T-helper 2 cell treated with Interferon-gamma antibody and Interleukin-4, amounts not matched to agents 5 μg/mL and 100 μg/mL, for 36 hours (primary cell): ENCODE measurements around the gene CCDC15.
A peak's percentile ranks its signal among the peaks of the same experiment; 100 is the strongest.

Experiments
- DNase-seq: peaks from one replicate; pipeline ENCODE4 v3.0.0; 2021; ENCODE audit warnings: low spot score
- H3K27ac Mint-ChIP-seq: one replicate; pipeline ENCODE4 v1.8.0; 2021; ENCODE audit warnings: mild to moderate bottlenecking, mixed read lengths
- H3K27me3 Mint-ChIP-seq: one replicate; pipeline ENCODE4 v1.8.0; 2021; ENCODE audit warnings: low read depth, mixed read lengths
- H3K36me3 Mint-ChIP-seq: one replicate; pipeline ENCODE4 v1.8.0; 2021; ENCODE audit warnings: low read depth, mixed read lengths
- H3K4me1 Mint-ChIP-seq: one replicate; pipeline ENCODE4 v1.8.0; 2021; ENCODE audit warnings: low read depth, mixed read lengths
- H3K4me3 Mint-ChIP-seq: one replicate; pipeline ENCODE4 v1.8.0; 2022; ENCODE audit warnings: mild to moderate bottlenecking, moderate library complexity, mixed read lengths
- H3K9me3 Mint-ChIP-seq: one replicate; pipeline ENCODE4 v1.8.0; 2021; ENCODE audit warnings: mixed read lengths

CCDC15 gene, protein sequence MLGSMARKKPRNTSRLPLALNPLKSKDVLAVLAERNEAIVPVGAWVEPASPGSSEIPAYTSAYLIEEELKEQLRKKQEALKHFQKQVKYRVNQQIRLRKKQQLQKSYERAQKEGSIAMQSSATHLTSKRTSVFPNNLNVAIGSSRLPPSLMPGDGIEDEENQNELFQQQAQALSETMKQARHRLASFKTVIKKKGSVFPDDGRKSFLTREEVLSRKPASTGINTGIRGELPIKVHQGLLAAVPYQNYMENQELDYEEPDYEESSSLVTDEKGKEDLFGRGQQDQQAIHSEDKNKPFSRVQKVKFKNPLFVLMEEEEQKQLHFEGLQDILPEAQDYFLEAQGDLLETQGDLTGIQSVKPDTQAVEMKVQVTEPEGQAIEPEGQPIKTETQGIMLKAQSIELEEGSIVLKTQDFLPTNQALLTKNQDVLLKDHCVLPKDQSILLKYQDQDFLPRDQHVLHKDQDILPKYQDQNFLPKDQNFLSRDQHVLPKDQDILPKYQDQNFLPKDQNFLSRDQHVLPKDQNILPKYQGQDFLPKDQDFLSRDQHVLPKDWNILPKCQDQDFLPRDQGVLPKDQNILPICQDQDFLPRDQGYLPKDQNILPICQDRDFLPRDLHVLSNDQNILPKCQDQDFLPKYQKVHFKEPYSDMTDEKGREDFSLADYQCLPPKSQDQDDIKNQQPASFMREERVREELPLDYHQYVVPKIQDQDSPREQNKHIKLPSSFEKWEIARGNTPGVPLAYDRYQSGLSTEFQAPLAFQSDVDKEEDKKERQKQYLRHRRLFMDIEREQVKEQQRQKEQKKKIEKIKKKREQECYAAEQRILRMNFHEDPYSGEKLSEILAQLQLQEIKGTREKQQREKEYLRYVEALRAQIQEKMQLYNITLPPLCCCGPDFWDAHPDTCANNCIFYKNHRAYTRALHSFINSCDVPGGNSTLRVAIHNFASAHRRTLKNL

GRCh38 chr11:124953753-124954589 lies at the start of gene CCDC15:
TSS of gene CCDC15 (plus strand) at chr11:124954202. CDS start at chr11:124954733, 531 bp downstream.
- Mint-ChIP-seq H3K36me3 (peaks cover 17% of the 10 kb centered on the region), H3K4me3 (no peak within 1 kb of the TSS), H3K4me1 (peaks cover 16% of the 10 kb centered on the region), H3K27ac (no peak within 1 kb of the TSS), H3K9me3 (peaks cover 4% of the 10 kb centered on the region), H3K27me3 (no peaks in the 10 kb centered on the region)
- DNase-seq = peak; percentile 95

DNA sequence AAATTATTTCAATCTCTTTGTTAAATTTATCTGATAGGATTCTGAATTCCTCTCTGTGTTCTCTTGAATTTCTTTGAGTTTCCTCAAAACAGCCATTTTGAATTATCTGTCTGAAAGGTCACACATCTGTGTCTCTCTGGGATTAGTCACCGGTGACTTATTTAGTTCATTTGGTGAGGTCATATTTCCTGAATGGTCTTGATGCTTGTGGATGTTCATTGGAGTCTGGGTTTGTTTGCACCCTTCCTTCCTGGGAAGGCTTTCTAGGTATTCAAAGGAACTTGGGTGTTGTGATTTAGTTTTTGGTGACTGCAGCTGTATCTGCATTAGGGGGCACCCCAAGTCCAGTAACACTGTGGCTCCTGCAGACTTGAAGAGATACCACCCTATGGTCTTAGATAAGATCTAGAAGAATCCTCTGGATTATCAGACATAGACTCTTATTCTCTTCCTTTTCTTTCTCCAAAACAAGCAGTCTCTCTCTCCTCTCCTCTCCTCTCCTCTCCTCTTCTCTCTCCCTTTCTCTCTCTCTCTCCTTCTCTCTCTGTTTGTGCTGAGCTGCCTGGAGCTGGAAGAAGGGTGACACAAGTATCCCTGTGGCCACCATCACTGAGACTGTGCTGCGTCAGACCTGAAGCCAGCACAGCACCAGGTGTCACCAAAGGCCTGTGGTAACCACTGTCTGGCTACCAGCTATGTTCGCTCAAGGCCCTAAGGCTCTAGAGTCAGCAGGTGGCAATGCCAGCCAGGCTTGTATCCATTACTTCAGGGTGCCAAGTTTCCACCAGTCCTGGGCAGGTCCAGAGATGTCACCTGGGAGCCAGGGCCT lies 38.2 kb upstream of the CCDC15 start:
- Mint-ChIP-seq H3K4me1 (no peaks in the 10 kb centered on the region), H3K36me3 (no peaks in the 10 kb centered on the region), H3K4me3 (no peak overlapping the region), H3K27me3 (peaks cover 7% of the 10 kb centered on the region), H3K9me3 (peaks cover 17% of the 10 kb centered on the region), H3K27ac (no peak overlapping the region)
- no peak for DNase-seq

GRCh38 chr11:124916370-124916710 lies 37.7 kb upstream of the CCDC15 start:
- Mint-ChIP-seq H3K36me3 (no peaks in the 10 kb centered on the region), H3K4me3 (no peak overlapping the region), H3K27me3 (peaks cover 7% of the 10 kb centered on the region), H3K9me3 (peaks cover 17% of the 10 kb centered on the region), H3K4me1 (no peaks in the 10 kb centered on the region), H3K27ac (no peak overlapping the region)
- no peak for DNase-seq

DNA sequence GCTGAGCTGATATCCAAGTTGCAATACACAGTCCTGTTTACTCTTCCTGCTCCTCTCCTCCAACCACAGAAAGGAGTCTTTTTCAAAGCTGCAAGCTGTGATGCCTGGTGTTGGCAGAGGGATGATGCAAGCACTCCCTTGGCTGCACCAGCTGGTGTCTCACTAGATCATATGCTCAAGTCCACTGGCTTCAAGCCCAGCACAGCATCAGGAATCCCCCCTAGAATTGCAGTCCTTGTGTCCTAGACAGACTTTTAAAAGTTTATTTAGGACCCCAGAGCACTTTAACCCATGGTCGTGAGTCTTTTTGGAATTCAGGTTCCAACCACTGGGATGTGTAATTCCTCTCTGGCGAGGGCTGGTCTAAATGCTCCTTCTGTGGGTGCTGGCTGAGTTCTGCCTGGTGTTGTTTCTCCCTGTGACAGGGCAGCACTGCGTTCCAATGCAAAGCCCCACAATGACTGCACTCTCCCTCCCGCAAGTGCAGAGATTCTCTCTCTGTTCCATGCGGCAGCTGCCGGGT lies 36.8 kb upstream of the CCDC15 start:
- no peak for DNase-seq
- H3K27me3 Mint-ChIP-seq = peaks cover 7% of the 10 kb centered on the region

DNA sequence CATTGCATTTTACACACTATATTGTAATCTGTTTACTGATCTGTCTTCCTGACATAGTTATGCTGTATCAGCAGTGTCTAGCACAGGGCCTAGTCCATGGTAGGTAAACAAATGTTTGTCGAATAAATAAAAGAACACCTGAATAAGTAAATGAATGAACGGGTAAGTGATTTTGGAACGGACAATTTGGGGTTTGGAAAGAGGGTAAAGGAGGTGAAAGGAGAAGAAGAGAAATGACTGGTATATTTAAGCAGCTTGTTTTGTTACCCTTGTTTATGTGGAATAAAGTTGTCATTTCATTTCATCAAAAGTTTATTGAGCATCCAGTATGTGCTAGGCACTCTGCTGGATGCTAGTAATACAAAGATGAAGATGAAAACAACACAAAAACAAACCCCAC lies 35.1 kb upstream of the CCDC15 start, which contains the start of gene HEPN1:
TSS of gene HEPN1 (plus strand) at position 301 of the 400 bp plus-strand sequence.
- Mint-ChIP-seq H3K36me3 (no peaks in the 10 kb centered on the region), H3K9me3 (peaks cover 3% of the 10 kb centered on the region), H3K4me3 (no peak within 1 kb of the TSS), H3K27me3 (peaks cover 7% of the 10 kb centered on the region), H3K27ac (no peak within 1 kb of the TSS), H3K4me1 (peaks cover 12% of the 10 kb centered on the region)
- no peak for DNase-seq

More for the DNA sequence above, 36.8 kb upstream of the CCDC15 start:
- peaks cover 2% of the 10 kb centered on the region for H3K4me1 Mint-ChIP-seq
- H3K36me3 Mint-ChIP-seq = no peaks in the 10 kb centered on the region
- peaks cover 9% of the 10 kb centered on the region for H3K9me3 Mint-ChIP-seq
- no peak overlapping the region for H3K27ac Mint-ChIP-seq
- H3K4me3 Mint-ChIP-seq = no peak overlapping the region

GRCh38 chr11:124919898-124920297 lies 34.1 kb upstream of the CCDC15 start:
- Mint-ChIP-seq H3K4me1 (peaks cover 12% of the 10 kb centered on the region), H3K9me3 (no peaks in the 10 kb centered on the region), H3K4me3 (no peak overlapping the region), H3K27ac (no peak overlapping the region), H3K27me3 (peaks cover 6% of the 10 kb centered on the region), H3K36me3 (no peaks in the 10 kb centered on the region)
- DNase-seq = no peak

- H3K36me3 Mint-ChIP-seq = no peaks in the 10 kb centered on the region
- no peak for DNase-seq
- H3K9me3 Mint-ChIP-seq = no peaks in the 10 kb centered on the region
- H3K4me3 Mint-ChIP-seq = peak overlapping the region; percentile 40
- peaks cover 12% of the 10 kb centered on the region for H3K4me1 Mint-ChIP-seq
- no peak overlapping the region for H3K27ac Mint-ChIP-seq
- H3K27me3 Mint-ChIP-seq = peaks cover 2% of the 10 kb centered on the region
Measured at GRCh38 chr11:124920356-124920755, 33.6 kb upstream of the CCDC15 start.

- Mint-ChIP-seq H3K4me3 (peak overlapping the region; percentile 40), H3K36me3 (no peaks in the 10 kb centered on the region), H3K27me3 (peaks cover 2% of the 10 kb centered on the region), H3K27ac (no peak overlapping the region), H3K4me1 (peaks cover 12% of the 10 kb centered on the region), H3K9me3 (no peaks in the 10 kb centered on the region)
- DNase-seq = peak; percentile 76
Measured at GRCh38 chr11:124920870-124921609, 33.0 kb upstream of the CCDC15 start.

DNA sequence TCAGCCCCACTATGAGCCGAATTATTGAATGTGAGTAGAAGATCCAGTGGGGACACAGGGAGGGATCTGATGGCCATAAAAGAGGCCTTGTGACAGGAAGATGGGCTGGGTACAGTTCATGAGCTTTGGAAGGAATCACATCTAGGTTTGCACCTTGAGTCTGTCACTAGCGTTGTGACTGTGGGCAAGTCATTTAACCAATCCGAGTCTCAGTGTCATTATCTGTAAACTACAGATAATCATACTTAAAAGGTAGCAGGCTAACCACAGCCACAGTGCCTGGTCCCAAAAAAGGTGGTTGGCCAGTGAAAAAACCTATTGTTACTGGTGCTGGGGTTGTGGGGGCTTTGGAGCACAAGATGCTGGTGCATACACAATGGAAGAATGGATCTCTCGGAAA lies 31.2 kb upstream of the CCDC15 start:
- no peak overlapping the region for H3K4me3 Mint-ChIP-seq

GRCh38 chr11:124923296-124923695 lies 30.7 kb upstream of the CCDC15 start:
- Mint-ChIP-seq H3K4me3 (no peak overlapping the region), H3K27me3 (peaks cover 2% of the 10 kb centered on the region), H3K9me3 (no peaks in the 10 kb centered on the region), H3K36me3 (no peaks in the 10 kb centered on the region), H3K27ac (no peak overlapping the region), H3K4me1 (peaks cover 12% of the 10 kb centered on the region)
- no peak for DNase-seq

More for the DNA sequence above, 31.2 kb upstream of the CCDC15 start:
- Mint-ChIP-seq H3K36me3 (no peaks in the 10 kb centered on the region), H3K27me3 (peaks cover 2% of the 10 kb centered on the region), H3K27ac (no peak overlapping the region), H3K9me3 (no peaks in the 10 kb centered on the region), H3K4me1 (peaks cover 12% of the 10 kb centered on the region)
- no peak for DNase-seq

GRCh38 chr11:124928942-124929665 lies 24.9 kb upstream of the CCDC15 start:
- Mint-ChIP-seq H3K9me3 (no peaks in the 10 kb centered on the region), H3K36me3 (no peaks in the 10 kb centered on the region), H3K4me3 (no peak overlapping the region), H3K4me1 (peaks cover 10% of the 10 kb centered on the region), H3K27me3 (peaks cover 2% of the 10 kb centered on the region), H3K27ac (no peak overlapping the region)
- DNase-seq = no peak

GRCh38 chr11:124930799-124931198 lies 23.2 kb upstream of the CCDC15 start:
- Mint-ChIP-seq H3K9me3 (no peaks in the 10 kb centered on the region), H3K27me3 (peaks cover 1% of the 10 kb centered on the region), H3K4me3 (peak overlapping the region; percentile 27), H3K36me3 (no peaks in the 10 kb centered on the region), H3K27ac (peak overlapping the region; percentile 72), H3K4me1 (peaks cover 10% of the 10 kb centered on the region)
- no peak for DNase-seq
